M059J (cell line): ENCODE measurements around the gene SPATA17. TPM values are rescaled to one million over a fixed set of nuclear protein-coding genes. Genes with fewer than 3 reads are reported as not detected.

Source experiments
- DNase-seq: peaks from one replicate; pipeline ENCODE4 v3.0.0-alpha.2; 2012; ENCODE audit warnings: low read depth
- total RNA-seq: library from RNA; depleted of rRNA; stranded (reverse); fragments of >200 nt; shearing (Covaris generic); gene quantifications from 2 replicates; pipeline ENCODE4 v1.2.3, GENCODE V29; 2014

Gene SPATA17
- total RNA-seq, 1 experiment from 2014 or later: 0.22 TPM

DNA sequence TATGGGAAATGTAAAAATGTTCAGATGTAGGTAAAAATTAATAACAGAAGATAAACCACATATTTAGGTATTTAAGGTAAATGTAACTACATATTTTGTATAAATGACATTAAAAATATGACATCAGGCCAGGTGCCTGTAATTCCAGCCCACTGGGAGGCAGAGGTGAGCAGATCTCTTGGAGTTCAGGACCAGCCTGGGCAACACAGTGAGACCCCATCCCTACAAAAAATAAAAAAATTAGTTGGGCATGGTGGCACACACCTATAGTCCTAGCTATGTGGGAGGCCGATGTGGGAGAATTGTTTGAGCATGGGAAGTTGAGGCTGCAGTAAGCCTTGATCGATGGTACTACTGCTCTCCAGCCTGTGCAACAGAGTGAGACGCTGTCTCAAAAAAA, 216.5 kb downstream of the SPATA17 start:
- DNase-seq: no peak

DNA sequence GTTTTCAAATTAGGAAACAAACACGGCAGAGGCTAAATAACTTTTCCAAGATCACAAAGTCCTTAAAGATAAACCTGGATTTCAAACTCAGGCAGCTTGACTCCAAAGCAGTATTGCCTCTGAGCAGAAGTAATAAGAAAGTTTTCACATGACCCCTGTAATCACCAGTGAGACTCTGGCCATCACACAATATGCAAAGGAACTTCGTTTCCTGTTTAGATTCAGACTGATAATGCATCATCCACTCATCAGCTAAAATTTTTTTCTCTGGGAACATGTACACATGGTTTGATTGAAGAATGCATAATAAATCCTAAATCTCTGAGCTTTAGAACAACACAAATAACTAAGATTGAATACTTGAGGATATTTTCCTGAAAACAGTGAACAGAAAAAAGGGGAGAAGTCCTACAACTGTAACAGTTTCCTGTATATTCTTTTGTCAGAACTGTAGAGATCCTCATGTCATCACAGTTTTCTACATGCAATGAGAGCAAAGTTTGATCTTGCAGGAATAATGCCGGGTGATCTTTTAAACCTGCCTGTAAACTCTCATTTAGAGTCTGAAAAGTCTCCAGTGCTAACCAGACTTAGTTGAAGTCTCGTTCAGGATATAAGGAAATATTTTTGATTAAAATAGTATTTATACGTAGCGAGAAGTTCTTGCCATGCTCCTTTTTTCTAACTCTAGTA, 225.3 kb downstream of the SPATA17 start:
- DNase-seq: no peak

DNA sequence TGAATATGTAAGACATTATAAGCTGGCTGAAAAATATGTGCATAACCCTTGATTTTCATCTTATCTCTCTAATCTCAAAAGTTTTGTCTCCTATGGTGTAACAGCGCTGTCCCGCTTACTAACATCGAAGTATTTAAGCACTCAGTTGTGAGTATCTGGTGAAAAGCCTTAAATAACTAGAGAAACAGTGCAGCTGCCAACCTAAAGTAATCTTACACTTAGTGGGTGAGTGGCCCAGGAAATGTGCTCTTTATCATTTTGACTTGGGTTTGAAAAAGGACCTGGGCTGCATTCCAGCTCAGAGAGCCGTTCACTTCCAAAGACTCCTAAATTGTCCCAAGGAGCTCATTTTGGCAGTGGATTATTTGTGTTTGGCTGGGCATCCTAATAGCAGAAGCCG, 225.9 kb downstream of the SPATA17 start:
- no peak for DNase-seq

- DNase-seq: no peak
Measured at GRCh38 chr1:217861658-217862057, 230.5 kb downstream of the SPATA17 start.

- no peak for DNase-seq
Measured at GRCh38 chr1:217867446-217867995, 236.4 kb downstream of the SPATA17 start.

DNA sequence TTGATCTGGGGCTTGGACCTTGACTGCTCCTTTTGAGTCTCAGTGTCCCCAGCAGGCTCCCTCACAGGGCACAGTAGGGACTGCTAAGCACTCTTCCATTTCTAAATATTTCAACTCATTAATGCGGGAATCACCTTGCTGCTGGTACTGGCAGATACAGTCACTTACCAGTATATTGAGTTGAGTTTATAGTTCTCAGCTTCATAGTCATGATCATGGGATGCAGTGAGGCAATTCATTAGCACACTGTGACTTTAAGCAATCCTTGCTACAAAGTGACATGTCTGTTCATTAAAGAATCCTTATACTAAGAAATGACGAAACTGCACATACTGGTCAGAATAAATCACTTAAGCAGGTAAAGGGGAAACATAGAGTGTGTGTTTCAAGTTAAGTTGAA, 240.8 kb downstream of the SPATA17 start:
- DNase-seq: no peak

GRCh38 chr1:217875229-217875628, 244.1 kb downstream of the SPATA17 start:
- no peak for DNase-seq

GRCh38 chr1:217876401-217876800, 245.3 kb downstream of the SPATA17 start:
- DNase-seq: no peak

DNA sequence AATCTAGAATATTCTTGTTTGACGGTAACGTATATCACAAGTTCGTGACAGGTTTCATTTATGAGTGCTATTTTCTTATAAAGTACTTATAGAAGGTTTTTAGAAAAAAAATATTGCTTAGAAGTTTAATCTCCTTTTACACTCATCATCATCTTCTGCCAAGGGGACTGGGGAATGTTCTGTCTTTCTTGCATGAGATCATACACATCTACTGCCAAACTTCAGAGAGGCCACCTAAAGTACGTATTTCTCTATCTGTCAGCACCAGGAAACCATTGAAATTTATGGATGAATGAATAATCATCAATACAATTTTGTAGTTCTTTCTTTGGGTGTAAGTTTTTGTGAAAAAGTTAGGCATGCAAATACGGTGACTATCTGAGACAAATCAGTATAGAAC, 245.8 kb downstream of the SPATA17 start:
- no peak for DNase-seq

- no peak for DNase-seq
Measured at GRCh38 chr1:217881131-217881543, 250.0 kb downstream of the SPATA17 start.

- no peak for DNase-seq
Measured at GRCh38 chr1:217881607-217882332, 250.6 kb downstream of the SPATA17 start.

- DNase-seq: no peak
Measured at GRCh38 chr1:217885181-217885580, 254.0 kb downstream of the SPATA17 start.

GRCh38 chr1:217888328-217888727, 257.2 kb downstream of the SPATA17 start:
- no peak for DNase-seq

- no peak for DNase-seq
Measured at GRCh38 chr1:217889401-217889800, 258.3 kb downstream of the SPATA17 start.

DNA sequence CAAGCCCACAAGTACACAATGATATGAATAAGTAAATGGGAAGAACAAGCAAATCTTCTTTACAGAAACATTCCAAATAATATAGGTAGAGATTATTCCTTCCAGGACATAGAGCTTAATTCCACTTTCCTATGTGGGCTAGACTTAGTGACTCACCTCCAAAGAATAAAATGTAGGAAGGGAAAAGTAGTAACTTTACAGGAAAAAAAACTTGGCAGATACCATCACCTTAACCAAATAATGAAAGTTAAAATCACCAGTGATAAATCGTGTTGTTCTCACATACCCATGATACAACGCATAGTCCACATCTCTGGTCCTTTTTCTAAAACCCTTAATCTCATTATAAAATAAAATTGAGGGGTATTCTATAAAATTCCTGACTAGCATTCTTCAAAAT, 260.8 kb downstream of the SPATA17 start:
- DNase-seq: no peak

GRCh38 chr1:217892750-217893149, 261.6 kb downstream of the SPATA17 start:
- DNase-seq: no peak

- no peak for DNase-seq
Measured at GRCh38 chr1:217895841-217896240, 264.7 kb downstream of the SPATA17 start.

DNA sequence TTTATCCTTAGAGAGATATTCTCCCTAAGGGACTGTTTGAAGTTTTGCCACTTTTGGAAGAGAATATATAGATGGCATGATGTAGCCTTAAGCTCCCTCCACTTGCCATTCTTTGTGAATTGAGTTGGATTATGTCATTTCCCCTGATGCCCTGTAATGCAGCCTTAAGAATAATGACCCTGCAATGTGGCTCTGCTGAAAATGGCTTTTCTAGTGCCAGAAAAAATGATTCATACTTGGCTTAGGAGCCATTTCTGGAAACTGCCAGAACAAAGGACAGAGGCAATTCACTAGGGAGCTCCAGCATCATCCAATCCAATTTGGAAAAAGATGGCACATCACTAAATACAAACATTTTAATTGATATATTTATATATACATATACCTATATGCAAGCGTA, 265.3 kb downstream of the SPATA17 start:
- DNase-seq: peak; percentile 27

DNA sequence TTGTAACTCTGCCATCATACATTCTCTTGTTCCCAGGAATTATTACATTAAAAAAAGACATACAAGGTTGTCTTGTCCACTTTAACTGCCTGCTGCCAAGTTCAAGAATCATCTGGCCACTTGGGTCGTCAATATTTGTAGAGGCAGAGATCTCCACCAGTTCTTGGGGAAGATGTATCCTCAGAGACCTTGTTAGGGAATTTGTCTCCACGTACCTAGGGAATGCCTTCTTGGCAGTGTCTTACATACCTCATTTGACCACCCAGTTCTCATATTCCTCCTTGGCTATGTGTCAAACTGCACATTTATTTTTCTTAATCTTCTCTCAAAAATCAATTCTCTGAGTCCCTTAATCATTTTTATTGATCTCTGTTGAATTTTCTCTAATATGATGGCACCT, 266.0 kb downstream of the SPATA17 start:
- DNase-seq: no peak

GRCh38 chr1:217899614-217900013, 268.5 kb downstream of the SPATA17 start:
- no peak for DNase-seq

- peak; percentile 34 for DNase-seq
Measured at GRCh38 chr1:217907504-217907903, 276.4 kb downstream of the SPATA17 start.

- no peak for DNase-seq
Measured at GRCh38 chr1:217910203-217910602, 279.1 kb downstream of the SPATA17 start.

DNA sequence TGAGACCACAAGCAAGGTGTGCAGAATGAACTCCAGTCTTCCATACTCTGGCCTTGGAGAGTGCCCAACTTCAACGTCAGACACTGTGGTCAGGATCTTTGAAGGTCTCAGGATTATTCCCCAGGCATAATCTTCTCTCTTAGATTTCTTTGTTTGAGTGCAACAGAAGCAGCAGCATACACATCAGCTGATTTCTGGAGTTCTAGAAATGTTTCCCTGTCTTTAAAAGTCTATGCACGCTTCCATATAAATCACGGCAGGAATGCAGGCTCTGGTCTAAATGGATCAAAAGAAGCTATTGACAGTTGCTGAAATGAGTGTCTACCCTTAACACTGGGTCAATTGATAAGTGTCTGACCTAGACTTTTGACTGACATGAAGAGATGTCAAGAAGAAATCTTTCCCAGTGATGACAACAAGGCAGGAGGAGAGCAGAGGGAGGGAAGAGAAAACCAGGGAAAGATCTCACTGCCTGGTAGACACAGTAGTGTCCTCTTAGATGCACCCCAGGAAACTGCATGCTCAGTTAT, 279.7 kb downstream of the SPATA17 start:
- DNase-seq: no peak
